Mammary epithelial cell (primary cell): Measurements from ENCODE around the gene TMEM141.

Experiments
- EZH2 ChIP-seq: IDR thresholded peaks from 2 replicates; pipeline ENCODE4 v1.6.1; 2012; ENCODE audit warnings: low read length, inconsistent platforms, borderline replicate concordance
- TF ChIP-seq, protein P1 (sequence below), 2 donors: IDR thresholded peaks in 1 of 2; conservative IDR thresholded peaks in 1 of 2; 2 replicates each; pipeline ENCODE4 v1.5.1; 2011 to 2012; ENCODE audit warnings: inconsistent platforms in 2 of 2, low read length in 2 of 2, mild to moderate bottlenecking in 2 of 2, control low read depth in 1 of 2, low read depth in 1 of 2; ENCODE audit not compliant: insufficient read depth in 1 of 2; ENCODE audit errors: extremely low read depth in 1 of 2

- TF ChIP-seq EZH2, result no peak
- TF ChIP-seq, protein P1, sequence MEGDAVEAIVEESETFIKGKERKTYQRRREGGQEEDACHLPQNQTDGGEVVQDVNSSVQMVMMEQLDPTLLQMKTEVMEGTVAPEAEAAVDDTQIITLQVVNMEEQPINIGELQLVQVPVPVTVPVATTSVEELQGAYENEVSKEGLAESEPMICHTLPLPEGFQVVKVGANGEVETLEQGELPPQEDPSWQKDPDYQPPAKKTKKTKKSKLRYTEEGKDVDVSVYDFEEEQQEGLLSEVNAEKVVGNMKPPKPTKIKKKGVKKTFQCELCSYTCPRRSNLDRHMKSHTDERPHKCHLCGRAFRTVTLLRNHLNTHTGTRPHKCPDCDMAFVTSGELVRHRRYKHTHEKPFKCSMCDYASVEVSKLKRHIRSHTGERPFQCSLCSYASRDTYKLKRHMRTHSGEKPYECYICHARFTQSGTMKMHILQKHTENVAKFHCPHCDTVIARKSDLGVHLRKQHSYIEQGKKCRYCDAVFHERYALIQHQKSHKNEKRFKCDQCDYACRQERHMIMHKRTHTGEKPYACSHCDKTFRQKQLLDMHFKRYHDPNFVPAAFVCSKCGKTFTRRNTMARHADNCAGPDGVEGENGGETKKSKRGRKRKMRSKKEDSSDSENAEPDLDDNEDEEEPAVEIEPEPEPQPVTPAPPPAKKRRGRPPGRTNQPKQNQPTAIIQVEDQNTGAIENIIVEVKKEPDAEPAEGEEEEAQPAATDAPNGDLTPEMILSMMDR (conservative IDR thresholded peaks at IDR 0.05 in 1 of 2, IDR thresholded peaks at IDR 0.05 in 1 of 2; ENCODE audit: extremely low read depth in 1 of 2, insufficient read depth in 1 of 2, low read depth in 1 of 2, low read length in 2 of 2), result no peak
Observed at GRCh38 chr9:136831720-136832104, 40.6 kb downstream of the TMEM141 start.
